Progenitor cell of endocrine pancreas (in vitro differentiated cells): ENCODE measurements around the gene SNAP29. TPM values are rescaled to one million over a fixed set of nuclear protein-coding genes. Genes with fewer than 3 reads are reported as not detected.

ENCODE experiments used
- DNase-seq: peaks from one replicate; pipeline ENCODE4 v3.0.0; 2021; ENCODE audit warnings: low spot score; ENCODE audit not compliant: unreplicated experiment
- H3K27ac Mint-ChIP-seq: 2 replicates; pipeline ENCODE4 v1.8.0; 2021; ENCODE audit warnings: mild to moderate bottlenecking, moderate library complexity, mixed read lengths
- H3K27me3 Mint-ChIP-seq: 2 replicates; pipeline ENCODE4 v1.8.0; 2021; ENCODE audit warnings: mixed read lengths
- H3K36me3 Mint-ChIP-seq: 2 replicates; pipeline ENCODE4 v1.8.0; 2022; ENCODE audit warnings: mixed read lengths; ENCODE audit not compliant: insufficient read depth
- H3K4me1 Mint-ChIP-seq: 2 replicates; pipeline ENCODE4 v1.8.0; 2021; ENCODE audit warnings: low read depth, mixed read lengths
- H3K4me3 Mint-ChIP-seq: 2 replicates; pipeline ENCODE4 v1.8.0; 2021; ENCODE audit warnings: low read depth, mild to moderate bottlenecking, moderate library complexity, mixed read lengths
- H3K9me3 Mint-ChIP-seq: 2 replicates; pipeline ENCODE4 v1.8.0; 2021; ENCODE audit warnings: low read depth, mixed read lengths
- total RNA-seq: library from RNA; stranded (reverse); gene quantifications from 2 replicates; pipeline ENCODE4 v1.2.1, GENCODE V29; 2021
- TF ChIP-seq, protein P1 (sequence below): fragments of 200-600 bp; sonication (generic); IDR thresholded peaks from one replicate; pipeline ENCODE4 v1.5.0; 2021; ENCODE audit warnings: antibody characterized with exemption, mild to moderate bottlenecking; ENCODE audit not compliant: unreplicated experiment

Gene SNAP29
- total RNA-seq, 1 donor from 2014 or later = 20.6 TPM

GRCh38 chr22:20839837-20840645, 18.8 kb upstream of the SNAP29 start:
- TF ChIP-seq, protein P1, sequence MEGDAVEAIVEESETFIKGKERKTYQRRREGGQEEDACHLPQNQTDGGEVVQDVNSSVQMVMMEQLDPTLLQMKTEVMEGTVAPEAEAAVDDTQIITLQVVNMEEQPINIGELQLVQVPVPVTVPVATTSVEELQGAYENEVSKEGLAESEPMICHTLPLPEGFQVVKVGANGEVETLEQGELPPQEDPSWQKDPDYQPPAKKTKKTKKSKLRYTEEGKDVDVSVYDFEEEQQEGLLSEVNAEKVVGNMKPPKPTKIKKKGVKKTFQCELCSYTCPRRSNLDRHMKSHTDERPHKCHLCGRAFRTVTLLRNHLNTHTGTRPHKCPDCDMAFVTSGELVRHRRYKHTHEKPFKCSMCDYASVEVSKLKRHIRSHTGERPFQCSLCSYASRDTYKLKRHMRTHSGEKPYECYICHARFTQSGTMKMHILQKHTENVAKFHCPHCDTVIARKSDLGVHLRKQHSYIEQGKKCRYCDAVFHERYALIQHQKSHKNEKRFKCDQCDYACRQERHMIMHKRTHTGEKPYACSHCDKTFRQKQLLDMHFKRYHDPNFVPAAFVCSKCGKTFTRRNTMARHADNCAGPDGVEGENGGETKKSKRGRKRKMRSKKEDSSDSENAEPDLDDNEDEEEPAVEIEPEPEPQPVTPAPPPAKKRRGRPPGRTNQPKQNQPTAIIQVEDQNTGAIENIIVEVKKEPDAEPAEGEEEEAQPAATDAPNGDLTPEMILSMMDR = no peak
- Mint-ChIP-seq H3K4me3 (no peak overlapping the region), H3K9me3 (no peaks in the 10 kb centered on the region), H3K4me1 (peaks cover 33% of the 10 kb centered on the region), H3K27ac (no peak overlapping the region), H3K36me3 (no peaks in the 10 kb centered on the region), H3K27me3 (no peaks in the 10 kb centered on the region)
- no peak for DNase-seq

DNA sequence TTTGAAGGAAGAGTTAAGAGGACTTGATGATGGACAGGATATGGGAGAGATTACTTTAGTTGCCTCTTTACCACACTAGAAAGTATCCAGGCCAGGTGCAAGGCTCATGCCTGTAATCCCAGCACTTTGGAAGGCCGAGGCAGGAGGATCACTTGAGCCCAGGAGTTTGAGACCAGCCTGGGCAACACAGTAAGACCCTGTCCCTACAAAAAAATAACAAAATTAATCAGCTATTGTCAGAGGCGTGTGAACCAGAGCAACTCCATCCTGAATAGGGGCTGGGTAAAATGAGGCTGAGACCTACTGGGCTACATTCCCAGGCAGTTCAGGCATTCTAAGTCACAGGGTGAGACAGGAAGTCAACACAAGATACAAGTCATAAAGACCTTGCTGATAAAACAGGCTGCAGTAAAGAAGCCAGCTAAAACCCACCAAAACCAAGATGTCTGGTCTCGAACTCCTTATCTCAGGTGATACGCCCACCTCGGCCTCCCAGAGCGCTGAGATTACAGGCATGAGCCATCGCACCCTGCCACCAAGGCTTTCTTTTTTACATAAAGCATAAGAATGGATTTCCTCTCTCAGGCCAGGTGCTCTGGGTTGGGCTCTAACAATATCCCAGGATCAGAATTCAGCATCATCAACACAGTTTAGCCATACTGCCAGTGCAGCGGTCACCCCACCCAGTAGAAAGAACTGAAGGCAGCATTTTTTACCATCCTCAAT, 18.0 kb upstream of the SNAP29 start:
- DNase-seq = no peak
- Mint-ChIP-seq H3K9me3 (no peaks in the 10 kb centered on the region), H3K4me3 (no peak overlapping the region), H3K27ac (peak overlapping the region; percentile 18), H3K27me3 (no peaks in the 10 kb centered on the region), H3K36me3 (no peaks in the 10 kb centered on the region), H3K4me1 (peaks cover 37% of the 10 kb centered on the region)
- TF ChIP-seq, protein P1 = no peak

DNA sequence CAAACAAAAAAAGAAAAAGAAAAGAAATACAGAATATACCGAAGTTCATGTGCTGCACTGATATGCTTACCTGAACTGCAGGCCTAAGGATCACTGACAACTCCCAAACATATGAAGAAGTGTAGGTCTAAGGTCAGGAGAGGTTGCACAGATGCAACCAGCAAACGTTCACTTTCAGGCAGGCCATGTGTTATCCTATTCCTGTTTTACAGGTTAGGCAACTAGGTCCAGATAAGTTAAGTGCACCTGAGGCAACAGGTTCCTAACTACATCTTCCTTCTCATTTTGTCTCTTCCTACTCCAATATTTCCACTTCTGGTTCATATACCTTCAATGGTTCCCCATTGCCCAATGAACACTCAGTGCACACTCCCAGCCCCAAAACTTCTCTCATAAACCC, 15.3 kb upstream of the SNAP29 start:
- DNase-seq = no peak
- Mint-ChIP-seq H3K4me1 (peaks cover 37% of the 10 kb centered on the region), H3K27ac (peak overlapping the region; percentile 1), H3K4me3 (no peak overlapping the region), H3K9me3 (no peaks in the 10 kb centered on the region), H3K27me3 (no peaks in the 10 kb centered on the region), H3K36me3 (no peaks in the 10 kb centered on the region)
- TF ChIP-seq, protein P1 = no peak

DNA sequence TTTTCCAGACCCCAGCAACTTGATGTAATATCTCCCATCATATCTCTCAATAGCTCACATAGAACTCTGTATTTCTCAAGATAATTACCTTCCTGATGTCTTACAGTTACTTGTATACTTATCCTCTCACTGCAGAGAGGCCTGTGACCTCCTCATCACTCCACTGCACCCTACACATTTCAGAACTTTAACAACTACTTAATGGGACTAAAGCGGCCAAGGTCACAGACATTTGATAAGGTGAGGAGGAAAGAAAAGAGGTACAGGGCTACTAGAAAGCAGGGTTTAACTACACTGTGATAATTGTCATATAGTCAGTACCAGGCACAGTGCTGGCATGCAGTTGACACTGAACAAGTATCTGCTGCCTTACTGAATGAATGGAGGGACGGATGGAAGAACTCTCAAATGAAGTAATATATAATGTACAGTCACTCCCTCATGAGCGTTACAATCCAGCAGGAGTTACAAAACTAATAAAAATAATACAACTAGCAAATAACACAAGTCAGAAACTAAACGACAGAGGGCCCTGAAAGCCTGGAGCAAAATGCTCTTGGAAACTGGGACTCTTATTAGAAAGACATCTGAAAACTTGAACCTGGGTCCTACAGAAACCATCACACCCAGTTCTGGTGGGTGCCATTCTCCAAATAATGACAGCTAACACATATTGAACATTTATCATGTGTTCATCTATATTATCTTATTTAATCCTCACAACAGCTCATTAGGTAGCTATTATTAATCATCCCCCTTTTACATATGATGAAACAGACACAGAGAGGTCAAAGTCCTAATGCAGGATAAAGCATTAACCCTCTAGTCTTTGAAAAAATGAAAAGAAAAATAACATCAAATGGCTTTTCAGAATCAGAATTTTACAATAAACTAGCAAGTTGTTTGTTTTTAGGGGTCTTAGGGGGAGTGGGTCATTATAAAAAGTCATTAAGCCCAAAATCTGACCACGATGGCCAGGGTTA, 14.5 kb upstream of the SNAP29 start:
- Mint-ChIP-seq H3K9me3 (no peaks in the 10 kb centered on the region), H3K27ac (no peak overlapping the region), H3K27me3 (no peaks in the 10 kb centered on the region), H3K36me3 (no peaks in the 10 kb centered on the region), H3K4me3 (no peak overlapping the region), H3K4me1 (peaks cover 37% of the 10 kb centered on the region)
- DNase-seq = no peak
- TF ChIP-seq, protein P1 = no peak
